Measurements from ENCODE around the gene DTL.

DTL gene

GRCh38 chr1:212098310-212098709 lies 62.8 kb downstream of the DTL start:
- DNase-seq: no peak

GRCh38 chr1:212098771-212099170 lies 63.2 kb downstream of the DTL start:
- no peak for DNase-seq

GRCh38 chr1:212101251-212101650 lies 65.7 kb downstream of the DTL start:
- DNase-seq: no peak

GRCh38 chr1:212101735-212102134 lies 66.2 kb downstream of the DTL start:
- no peak for DNase-seq

- DNase-seq: no peak
Observed at GRCh38 chr1:212104586-212105325, 69.2 kb downstream of the DTL start.

GRCh38 chr1:212106286-212106792 lies 70.8 kb downstream of the DTL start:
- DNase-seq: no peak

- DNase-seq: no peak
Observed at GRCh38 chr1:212107481-212107880, 71.9 kb downstream of the DTL start.

GRCh38 chr1:212108187-212108586 lies 72.6 kb downstream of the DTL start:
- no peak for DNase-seq

- no peak for DNase-seq
Observed at GRCh38 chr1:212108981-212109380, 73.4 kb downstream of the DTL start.

- DNase-seq: no peak
Observed at GRCh38 chr1:212109728-212110127, 74.2 kb downstream of the DTL start.

GRCh38 chr1:212110617-212111016 lies 75.1 kb downstream of the DTL start:
- no peak for DNase-seq

GRCh38 chr1:212111536-212111935 lies 76.0 kb downstream of the DTL start:
- no peak for DNase-seq

- no peak for DNase-seq
Observed at GRCh38 chr1:212113706-212114105, 78.2 kb downstream of the DTL start.

- no peak for DNase-seq
Observed at GRCh38 chr1:212118167-212118871, 82.8 kb downstream of the DTL start.

- no peak for DNase-seq
Observed at GRCh38 chr1:212118872-212119260, 83.3 kb downstream of the DTL start.

- no peak for DNase-seq
Observed at GRCh38 chr1:212119397-212119837, 83.9 kb downstream of the DTL start.

GRCh38 chr1:212119863-212120262 lies 84.3 kb downstream of the DTL start:
- DNase-seq: no peak

- DNase-seq: no peak
Observed at GRCh38 chr1:212121779-212122178, 86.2 kb downstream of the DTL start.

- no peak for DNase-seq
Observed at GRCh38 chr1:212124690-212125582, 89.4 kb downstream of the DTL start.

GRCh38 chr1:212125654-212126053 lies 90.1 kb downstream of the DTL start:
- no peak for DNase-seq

GRCh38 chr1:212127221-212127620 lies 91.7 kb downstream of the DTL start:
- no peak for DNase-seq

- no peak for DNase-seq
Observed at GRCh38 chr1:212129781-212130180, 94.2 kb downstream of the DTL start.

GRCh38 chr1:212132025-212132424 lies 96.5 kb downstream of the DTL start:
- no peak for DNase-seq

Measured in NCI-H187 treated with DMSO at 0.1 percent for 48 hours (cell line).